GM12878 (cell line): ENCODE measurements around the gene CCDC12. TPM values are rescaled to one million over a fixed set of nuclear protein-coding genes. Genes with fewer than 3 reads are reported as not detected.

ENCODE experiments used
- ATAC-seq: fragments of 200-7000 bp; cut with Tn5 transposase; 3 replicates; pipeline ENCODE4 v1.9.1; 2020; ENCODE audit warnings: mild to moderate bottlenecking, moderate library complexity
- BruUV-seq: library from RNA; stranded (reverse); fragments of 400-500 nt; replicated peaks from 2 replicates; lab custom pipeline; 2021; lab: Mats Ljungman, UMichigan
- CTCF ChIA-PET: fragments of 300-600 bp; sonication (Branson Sonifier 250); formaldehyde crosslinking; extraction: SDS; loops from one replicate; lab custom pipeline; 2021; ENCODE audit warnings: inconsistent platforms; lab: Yijun Ruan, JAX
- POLR2A ChIA-PET: fragments of 350-600 bp; formaldehyde crosslinking; extraction: SDS; loops from one replicate; lab custom pipeline; 2021; ENCODE audit warnings: inconsistent platforms; lab: Charles Lee
- RAD21 ChIA-PET: fragments of 300-600 bp; sonication (Branson Sonifier 250); formaldehyde crosslinking; loops from one replicate; lab custom pipeline; 2023; ENCODE audit warnings: antibody characterized with exemption; ENCODE audit not compliant: unreplicated experiment; lab: Charles Lee
- SMC1A ChIA-PET: fragments of 300-600 bp; sonication (Branson Sonifier 250); formaldehyde crosslinking; loops from one replicate; lab custom pipeline; 2023; ENCODE audit not compliant: unreplicated experiment, uncharacterized antibody; lab: Charles Lee
- DNase-seq: peaks from one replicate; pipeline ENCODE4 v3.0.0-alpha.2; 2011; ENCODE audit warnings: low read depth, low spot score
- FAIRE-seq: peaks from 3 replicates; lab custom pipeline; 2011; peaks lifted over from hg19 to GRCh38; lab: Jason Lieb, UNC
- H2AFZ ChIP-seq: 2 replicates; pipeline ENCODE4 v1.6.0; 2011; ENCODE audit warnings: low read depth, low read length, control low read depth; ENCODE audit not compliant: control insufficient read depth
- H3K27ac ChIP-seq: 2 replicates; pipeline ENCODE4 v1.5.1; 2011; ENCODE audit warnings: control low read depth; ENCODE audit not compliant: control insufficient read depth, insufficient read depth
- H3K27me3 ChIP-seq, 2 experiments: replicated peaks in 1 of 2; 2 replicates each; pipeline versions ENCODE4 v1.6.0 to v1.6.1; 2011; ENCODE audit warnings: low read length in 1 of 2; ENCODE audit not compliant: control insufficient read depth in 2 of 2, insufficient read depth in 2 of 2
- H3K36me3 ChIP-seq, 2 experiments: 2 replicates each; pipeline ENCODE4 v1.5.1; 2011; ENCODE audit warnings: low read length in 1 of 2; ENCODE audit not compliant: control insufficient read depth in 2 of 2, insufficient read depth in 2 of 2
- H3K4me1 ChIP-seq: 2 replicates; pipeline ENCODE4 v1.6.1; 2011; ENCODE audit warnings: mild to moderate bottlenecking, low read length, moderate library complexity, mixed read lengths; ENCODE audit not compliant: control insufficient read depth, insufficient read depth
- H3K4me2 ChIP-seq: 2 replicates; pipeline ENCODE4 v1.6.0; 2011; ENCODE audit warnings: control low read depth; ENCODE audit not compliant: control insufficient read depth, insufficient read depth
- H3K4me3 ChIP-seq: fragments of 200-600 bp; sonication (generic); 2 replicates; pipeline ENCODE4 v1.5.1; 2016
- H3K79me2 ChIP-seq: 2 replicates; pipeline ENCODE4 v1.6.0; 2011; ENCODE audit warnings: low read length; ENCODE audit not compliant: control insufficient read depth, insufficient read depth
- H3K9ac ChIP-seq: 2 replicates; pipeline ENCODE4 v1.8.0; 2011; ENCODE audit warnings: low read length, control low read depth, mixed read lengths; ENCODE audit not compliant: control insufficient read depth, insufficient read depth
- H3K9me3 ChIP-seq: replicated peaks from 3 replicates; pipeline ENCODE4 v1.5.1; 2011; ENCODE audit warnings: mild to moderate bottlenecking, low read length; ENCODE audit not compliant: control insufficient read depth, insufficient read depth
- H4K20me1 ChIP-seq: 2 replicates; pipeline ENCODE4 v1.6.0; 2011; ENCODE audit not compliant: control insufficient read depth, insufficient read depth
- BCLAF1 ChIP-seq: fragments of 450-650 bp; IDR thresholded peaks from 2 replicates; pipeline ENCODE4 v1.6.1; 2017; ENCODE audit warnings: antibody characterized with exemption, mild to moderate bottlenecking, moderate library complexity
- IKZF1 ChIP-seq: fragments of 450-650 bp; conservative IDR thresholded peaks from 2 replicates; pipeline ENCODE4 v1.6.1; 2017; ENCODE audit warnings: antibody characterized with exemption, mild to moderate bottlenecking
- KDM1A ChIP-seq: fragments of 200-600 bp; sonication (generic); IDR thresholded peaks from 2 replicates; pipeline ENCODE4 v1.6.1; 2016; ENCODE audit warnings: borderline replicate concordance
- RELA ChIP-seq: fragments of 450-650 bp; IDR thresholded peaks from 2 replicates; pipeline ENCODE4 v1.8.0; 2014; ENCODE audit warnings: borderline replicate concordance; ENCODE audit not compliant: partially characterized antibody
- TCF12 ChIP-seq: IDR thresholded peaks from 2 replicates; pipeline ENCODE4 v1.6.1; 2011; ENCODE audit warnings: low read depth, mild to moderate bottlenecking, low read length
- TCF7 ChIP-seq: IDR thresholded peaks from 2 replicates; pipeline ENCODE4 v1.6.1; 2014; ENCODE audit warnings: antibody characterized with exemption, borderline replicate concordance
- ZNF687 ChIP-seq: fragments of 450-650 bp; IDR thresholded peaks from 2 replicates; pipeline ENCODE4 v1.6.1; 2017; ENCODE audit warnings: mild to moderate bottlenecking, moderate library complexity
- WGBS: methylation state at CpG from one replicate; pipeline ENCODE4 v1.1.6; 2016; ENCODE audit warnings: low lambda C conversion rate; ENCODE audit not compliant: insufficient replicate concordance, insufficient coverage; ENCODE audit errors: missing lambda C conversion rate; 5-methylcytosine and 5-hydroxymethylcytosine counted together
- in situ Hi-C: fragments of 300-500 bp; cut with MboI; formaldehyde crosslinking; loops from 9 replicates; pipeline ENCODE4 v1.14.3; 2018; ENCODE audit warnings: mixed read lengths
- intact Hi-C: fragments of 100-400 bp; cut with micrococcal nuclease; formaldehyde crosslinking; loops from one replicate; pipeline ENCODE4 v1.14.2; 2022; ENCODE audit not compliant: unreplicated experiment
- polyA plus RNA-seq, 11 experiments: library from polyadenylated mRNA; depleted of rRNA in 4 of 11; unstranded in 6 of 11; stranded (reverse) in 5 of 11; fragments of >200 nt; fragmentation: Nextera tagmentation in 4 of 11; fragmentation: Illumina TruSeq in 1 of 11; extraction: Ambion mirVana in 4 of 11; extraction: Trizol in 1 of 11; gene quantifications; 1 replicate in 1 of 11; 2 replicates in 10 of 11; pipeline versions ENCODE4 v1.2.1 to v1.2.3, GENCODE V29; 2011 to 2016; ENCODE audit warnings: inconsistent platforms in 2 of 11, missing spikeins in 2 of 11, low read depth in 1 of 11
- total RNA-seq, 4 experiments: library from RNA; depleted of rRNA in 3 of 4; stranded (reverse); fragments of >200 nt in 3 of 4; fragmentation: Illumina TruSeq in 1 of 4; extraction: Trizol in 1 of 4; gene quantifications; 2 replicates each; pipeline versions ENCODE4 v1.2.1 to v1.2.3, GENCODE V29; 2013 to 2021

Gene CCDC12
- total and polyA plus RNA-seq, 10 of the 15 experiments (the other 5 are each of a cell fraction or from before 2014, with no cell fraction given): 9.2 to 91.4 (median 61.3) TPM

GRCh38 chr3:46930945-46931403 is 45.6 kb downstream of the CCDC12 start:
- H3K79me2 ChIP-seq: peaks cover 60% of the 10 kb centered on the region
- WGBS: 32% methylated on average over 3 of the region's 3 CpGs
- intact Hi-C loops (no loop called here), in situ Hi-C loops (no loop called here)
- peak overlapping the region; percentile 17 for H3K9ac ChIP-seq
- no TSS peak for BruUV-seq
- ChIA-PET CTCF (interaction anchor here (1.2 to 7.2 kb wide), 8 partner anchors 11 to 56 kb away, joined by 3 to 27 read pairs (median 5); no protein-coding TSS in a partner anchor), RAD21 (interaction anchor here (0.6 to 5.3 kb wide), 11 partner anchors 14 to 56 kb away, joined by 3 to 48 read pairs (median 4); partner anchors contain the start of gene NBEAL2), SMC1A (interaction anchor here (1.1 to 17.5 kb wide), 8 partner anchors 10 to 114 kb away, joined by 3 to 298 read pairs (median 7); partner anchors contain the start of genes CCDC12 and NBEAL2), POLR2A (interaction anchor here (0.6 to 12.6 kb wide), 15 partner anchors 12 to 450 kb away, joined by 3 to 163 read pairs (median 4); partner anchors contain the start of genes CCDC12, NBEAL2 and PTPN23)
- peak overlapping the region; percentile 46 for H3K4me2 ChIP-seq
- ATAC-seq (peak; percentile 13), FAIRE-seq (no peak), DNase-seq (no peak)
- H3K27me3 ChIP-seq: no peaks in the 10 kb centered on the region
- no peak overlapping the region for H2AFZ ChIP-seq
- H3K27ac ChIP-seq: peak overlapping the region; percentile 94
- no peaks in the 10 kb centered on the region for H4K20me1 ChIP-seq
- H3K9me3 ChIP-seq: peaks cover 14% of the 10 kb centered on the region
- peaks cover 73% of the 10 kb centered on the region for H3K4me1 ChIP-seq
- TF ChIP-seq IKZF1 (0 out of 2 replicates have a peak, but pooled peaks have one; percentile 10), RELA (peak; percentile 13), ZNF687 (peak; percentile 83), KDM1A (no peak), TCF12 (0 out of 2 replicates have a peak, but pooled peaks have one; percentile 42), BCLAF1 (no peak), TCF7 (no peak)
- H3K36me3 ChIP-seq: peaks cover 9 to 35% of the 10 kb centered on the region in 2 experiments; a peak in 3 of 4 replicates
- H3K4me3 ChIP-seq: 0 out of 2 replicates have a peak overlapping the region, but pooled peaks have one; percentile 38
